Measurements from ENCODE around the gene TUBA4B.
A peak's percentile ranks its signal among the peaks of the same experiment; 100 is the strongest.
"Not testable (repeated sequence)": the region's sequence is repeated elsewhere in the genome, so short reads cannot be mapped to it uniquely, and the experiment has no call there.

The TUBA4B gene

GRCh38 chr2:219291910-219292490, 39.0 kb downstream of the TUBA4B start:
- no peak for DNase-seq

DNA sequence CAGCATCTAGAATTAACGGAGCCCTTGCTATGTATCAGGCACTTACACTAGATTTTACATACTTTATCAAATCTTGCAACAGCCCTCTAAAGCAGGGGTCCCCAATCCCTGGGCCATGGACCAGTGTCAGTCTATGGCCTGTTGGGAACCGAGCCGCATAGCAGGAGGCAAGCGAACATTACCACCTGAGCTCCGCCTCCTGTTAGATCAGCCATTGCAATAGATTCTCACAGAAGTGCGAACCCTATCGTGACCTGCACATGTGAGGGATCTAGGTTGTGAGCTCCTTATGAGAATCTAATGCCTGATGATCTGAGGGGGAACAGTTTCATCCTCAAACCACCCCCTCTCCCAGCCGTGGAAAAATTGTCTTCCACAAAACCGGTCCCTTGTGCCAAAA, 39.6 kb downstream of the TUBA4B start:
- no peak for DNase-seq

GRCh38 chr2:219293736-219294231, 40.7 kb downstream of the TUBA4B start:
- no peak for DNase-seq

GRCh38 chr2:219294356-219295351, 41.6 kb downstream of the TUBA4B start:
- peak; percentile 33 for DNase-seq

GRCh38 chr2:219296142-219296541, 43.1 kb downstream of the TUBA4B start:
- no peak for DNase-seq

- no peak for DNase-seq
Measured at GRCh38 chr2:219296631-219297391, 43.8 kb downstream of the TUBA4B start.

DNA sequence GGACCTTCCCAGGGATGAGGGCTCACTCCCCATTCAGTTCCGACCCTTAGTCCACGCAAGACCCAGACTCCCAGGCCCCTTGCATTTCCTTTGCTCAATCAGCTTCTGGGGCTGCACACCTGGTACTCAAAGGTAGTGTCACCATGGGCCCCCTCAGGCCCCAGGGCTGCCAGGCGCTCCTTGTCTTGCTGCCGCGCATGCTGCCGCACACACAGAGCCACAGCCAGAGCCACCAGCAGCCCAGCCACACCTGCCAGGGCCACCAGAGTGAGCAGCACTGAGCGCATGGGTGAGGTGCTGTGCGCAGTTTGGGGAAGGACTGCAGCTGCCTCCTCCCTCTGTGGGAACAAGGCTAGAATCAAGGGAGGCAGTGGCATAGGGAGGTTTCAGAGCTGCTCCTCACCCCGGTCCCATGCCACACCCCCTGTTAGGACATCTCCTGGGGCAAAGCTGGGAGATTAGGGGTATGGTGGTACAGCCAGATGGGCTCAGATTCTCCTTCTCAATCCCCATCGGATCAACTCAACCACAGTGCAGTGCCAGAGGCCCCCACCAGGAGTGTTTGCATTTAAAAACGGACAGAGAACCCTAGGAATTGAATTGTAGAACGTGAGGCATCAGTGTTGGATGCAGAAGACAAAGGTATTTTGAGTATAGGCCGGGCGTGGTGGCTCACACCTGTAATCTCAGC, 44.9 kb downstream of the TUBA4B start:
- no peak for DNase-seq

- peak; percentile 49 for DNase-seq
Measured at GRCh38 chr2:219298759-219299371, 45.8 kb downstream of the TUBA4B start.

- no peak for DNase-seq
Measured at GRCh38 chr2:219299372-219299760, 46.3 kb downstream of the TUBA4B start.

- no peak for DNase-seq
Measured at GRCh38 chr2:219300022-219300421, 47.0 kb downstream of the TUBA4B start.

DNA sequence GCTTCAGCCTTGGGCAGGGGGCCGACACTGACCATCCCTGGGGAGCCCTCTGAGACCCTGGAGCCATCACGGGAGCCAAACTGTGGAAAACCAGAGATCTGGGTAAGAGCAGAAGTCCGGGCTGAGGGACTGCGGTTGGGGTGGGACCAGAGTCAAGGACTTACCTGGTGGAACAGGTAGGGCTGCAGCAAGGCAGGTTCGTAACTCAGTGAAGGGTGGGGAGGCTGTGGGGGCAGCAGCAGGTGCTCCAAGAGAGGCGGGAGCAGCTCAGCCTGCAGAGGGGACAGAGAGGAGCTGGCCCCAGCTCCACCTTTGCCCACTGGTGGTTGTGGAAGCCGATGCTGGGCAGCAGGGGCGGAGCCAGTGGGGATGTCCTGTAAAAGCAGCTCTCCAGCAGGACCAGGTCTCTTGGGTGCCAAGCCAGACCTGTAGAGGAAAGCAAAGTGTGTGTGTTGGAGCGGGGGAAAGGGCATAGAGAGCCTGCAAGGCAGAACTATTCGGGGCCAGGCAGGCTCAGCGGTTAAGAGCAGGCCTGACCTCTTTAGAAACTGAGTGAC, 49.4 kb downstream of the TUBA4B start:
- DNase-seq: no peak

DNA sequence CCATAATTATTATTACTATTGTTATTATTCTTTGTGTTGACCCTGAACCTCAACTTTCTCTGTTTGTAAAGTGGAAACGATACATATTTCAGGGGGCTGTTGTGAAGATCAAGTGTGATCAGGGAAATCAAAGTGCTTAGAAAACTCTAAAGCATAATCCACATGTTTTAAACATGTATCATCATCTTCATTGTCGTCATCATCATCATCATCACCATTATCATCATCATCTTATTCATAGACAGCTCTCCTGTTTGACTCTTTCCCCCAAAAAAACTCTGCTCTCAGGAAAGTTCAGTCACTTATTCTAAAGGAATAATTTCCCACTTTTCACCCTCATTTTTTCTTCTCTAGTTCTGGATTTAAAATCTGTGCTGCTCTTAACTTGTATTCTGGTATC, 51.2 kb downstream of the TUBA4B start:
- DNase-seq: no peak

- no peak for DNase-seq
Measured at GRCh38 chr2:219306047-219306446, 53.0 kb downstream of the TUBA4B start.

DNA sequence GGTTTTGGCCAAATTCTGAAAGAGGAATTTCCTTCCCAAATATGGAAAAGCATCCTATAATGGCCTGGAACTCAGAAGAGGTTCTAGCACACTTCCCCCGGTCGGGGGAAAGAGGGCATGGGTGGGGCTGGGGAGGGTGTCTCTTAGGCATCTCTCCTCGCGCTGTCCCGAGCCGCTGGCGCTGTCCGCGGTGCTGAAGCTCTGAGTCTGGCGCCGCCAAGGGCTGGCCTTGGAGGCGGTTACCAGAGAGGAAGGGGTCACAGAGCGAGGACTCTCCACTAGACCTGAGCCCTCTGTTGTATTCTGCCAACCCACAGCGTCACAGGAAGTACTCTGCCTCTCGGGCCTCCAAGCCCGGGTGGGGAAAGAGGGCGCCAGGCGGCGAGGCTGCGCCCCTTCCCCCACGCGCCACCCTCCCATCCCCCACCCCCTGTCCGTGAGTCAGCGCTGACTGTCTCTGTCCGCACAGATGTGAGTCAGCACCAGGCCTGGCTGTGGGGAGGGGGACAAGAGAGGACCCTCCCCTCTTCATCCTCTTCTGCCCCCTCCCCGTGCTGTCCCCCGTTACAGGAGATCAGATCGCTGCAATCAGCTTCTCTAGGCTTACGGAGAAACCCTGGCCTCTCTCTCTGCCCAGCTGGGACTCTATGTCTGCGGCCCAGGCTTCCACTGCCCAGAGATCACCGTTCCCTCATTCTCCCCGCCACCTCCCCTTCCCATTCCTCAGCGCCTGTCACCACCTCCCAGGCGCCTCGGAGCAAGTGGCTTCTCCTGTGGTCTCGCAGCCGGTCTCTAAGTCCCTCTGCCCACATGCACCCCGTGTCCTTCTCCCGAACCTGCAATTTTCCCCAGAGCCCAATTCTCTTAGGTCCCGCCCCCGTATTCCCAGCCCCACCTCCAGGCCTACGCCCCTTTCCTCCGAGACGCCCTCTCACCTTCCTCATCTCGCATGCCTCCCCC, 55.4 kb downstream of the TUBA4B start:
- DNase-seq: peak; percentile 30

DNA sequence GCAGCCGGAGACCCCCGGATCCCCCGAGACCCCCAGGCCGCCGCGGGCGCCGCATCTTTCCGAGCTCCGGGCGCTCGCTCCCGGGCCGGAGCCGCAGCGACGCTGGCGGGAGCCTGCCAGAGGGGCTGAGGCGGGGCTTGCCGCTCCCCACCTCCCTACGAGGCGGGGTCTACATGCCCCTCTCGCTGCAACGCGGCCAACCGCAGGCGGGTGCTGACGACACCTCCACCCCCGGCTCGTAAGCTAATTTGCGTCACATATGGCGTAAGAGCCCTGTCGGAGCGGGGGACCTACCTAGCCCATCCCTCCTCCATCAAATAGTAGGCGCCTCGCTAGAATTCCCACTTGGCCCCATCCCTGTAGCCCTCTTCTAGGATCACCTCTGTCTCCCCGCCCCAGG, 56.2 kb downstream of the TUBA4B start, which contains the start of gene PTPRN:
PTPRN (minus strand) TSS at position 124 of the 400 bp plus-strand sequence; CDS start at position 55, 69 bp downstream.
- DNase-seq: no peak

- DNase-seq: not testable (repeated sequence)
Measured at GRCh38 chr2:219312683-219313263, 59.7 kb downstream of the TUBA4B start.

DNA sequence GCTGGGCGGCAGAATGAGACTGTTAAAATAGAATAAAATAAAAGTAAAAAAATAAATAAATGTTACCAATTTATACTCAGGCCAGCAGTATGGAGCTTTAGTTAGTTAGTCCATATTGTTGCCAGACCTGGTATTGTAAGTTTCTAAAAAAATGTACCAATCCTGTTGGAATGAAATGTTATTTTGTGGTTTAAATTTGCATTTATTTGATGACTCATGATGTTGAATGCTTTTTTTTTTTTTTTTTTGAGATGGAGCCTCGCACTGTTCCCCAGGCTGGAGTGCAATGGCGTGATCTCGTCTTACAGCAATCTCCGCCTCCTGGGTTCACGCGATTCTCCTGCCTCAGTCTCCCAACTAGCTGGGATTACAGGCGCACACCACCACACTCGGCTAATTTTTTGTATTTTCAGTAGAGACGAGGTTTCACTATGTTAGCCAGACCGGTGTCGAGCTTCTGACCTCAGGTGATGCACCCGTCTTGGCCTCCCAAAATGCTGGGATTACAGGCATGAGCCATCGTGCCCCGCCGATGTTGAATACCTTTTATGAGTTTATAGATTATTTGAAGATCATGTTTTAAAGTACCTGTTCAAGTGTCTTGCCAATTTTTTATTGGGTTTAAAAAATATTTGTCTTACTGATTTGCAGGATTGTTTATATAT, 61.9 kb downstream of the TUBA4B start:
- no peak for DNase-seq
